HepG2 (cell line): Measurements from ENCODE around the gene SRPK3. TPM values are rescaled to one million over a fixed set of nuclear protein-coding genes. Genes with fewer than 3 reads are reported as not detected.

Experiments used
- GATAD2A ChIP-seq: IDR thresholded peaks from 2 replicates; pipeline ENCODE4 v1.6.1; 2016
- HIC2 ChIP-seq: sonication (generic); formaldehyde crosslinking; IDR thresholded peaks from 2 replicates; pipeline ENCODE4 v1.9.0; 2022; ENCODE audit warnings: low read depth, missing genetic modification reagents
- HOXD1 ChIP-seq: sonication (generic); formaldehyde crosslinking; IDR thresholded peaks from 2 replicates; pipeline ENCODE4 v1.5.0; 2020; ENCODE audit warnings: missing genetic modification reagents
- KDM2A ChIP-seq: sonication (generic); formaldehyde crosslinking; IDR thresholded peaks from 2 replicates; pipeline ENCODE4 v1.4.0; 2020; ENCODE audit warnings: low read depth, missing genetic modification reagents, borderline replicate concordance
- NRL ChIP-seq: sonication (generic); formaldehyde crosslinking; IDR thresholded peaks from 2 replicates; pipeline ENCODE4 v1.5.0; 2020; ENCODE audit warnings: missing genetic modification reagents, mild to moderate bottlenecking, moderate library complexity, borderline replicate concordance
- SALL1 ChIP-seq: sonication (generic); formaldehyde crosslinking; IDR thresholded peaks from 2 replicates; pipeline ENCODE4 v1.8.0; 2022; ENCODE audit warnings: mild to moderate bottlenecking, missing genetic modification reagents
- SP1 ChIP-seq, 2 experiments: fragments of 450-650 bp in 1 of 2; sonication (generic) in 1 of 2; formaldehyde crosslinking in 1 of 2; IDR thresholded peaks; 2 replicates each; pipeline versions ENCODE4 v1.4.0 to v1.6.1; 2016 to 2020; ENCODE audit warnings: missing genetic modification reagents in 1 of 2
- UBTF ChIP-seq: sonication (generic); formaldehyde crosslinking; IDR thresholded peaks from 2 replicates; pipeline ENCODE4 v1.4.0; 2020; ENCODE audit warnings: mild to moderate bottlenecking, missing genetic modification reagents
- ZEB1 ChIP-seq: IDR thresholded peaks from 2 replicates; pipeline ENCODE4 v1.6.1; 2012; ENCODE audit warnings: mild to moderate bottlenecking, low read depth, inconsistent platforms; ENCODE audit not compliant: insufficient replicate concordance
- ZNF17 ChIP-seq: sonication (generic); formaldehyde crosslinking; IDR thresholded peaks from 2 replicates; pipeline ENCODE4 v1.5.0; 2020; ENCODE audit warnings: mild to moderate bottlenecking, missing genetic modification reagents
- ZNF235 ChIP-seq: sonication (generic); formaldehyde crosslinking; IDR thresholded peaks from 2 replicates; pipeline ENCODE4 v1.8.1; 2023; ENCODE audit warnings: mild to moderate bottlenecking, missing genetic modification reagents, borderline replicate concordance
- polyA plus RNA-seq, 8 experiments: library from polyadenylated mRNA; depleted of rRNA in 3 of 8; stranded (reverse) in 7 of 8; unstranded in 1 of 8; fragments of >200 nt; fragmentation: Illumina TruSeq in 4 of 8; extraction: Trizol in 4 of 8; gene quantifications; 2 replicates each; pipeline versions ENCODE4 v1.2.1 to v1.2.3, GENCODE V29; 2011 to 2016; ENCODE audit warnings: low read depth in 4 of 8, missing spikeins in 1 of 8, mixed read lengths in 1 of 8; ENCODE audit not compliant: insufficient read depth in 1 of 8
- total RNA-seq, 5 experiments: library from RNA; depleted of rRNA; stranded (reverse); fragments of >200 nt; fragmentation: Illumina TruSeq; extraction: Trizol; gene quantifications; 2 replicates each; pipeline ENCODE4 v1.2.3, GENCODE V29; 2016; ENCODE audit warnings: low read depth in 1 of 5
- TF ChIP-seq, protein P1 (sequence below): IDR thresholded peaks from 2 replicates; pipeline ENCODE4 v1.6.1; 2018; ENCODE audit warnings: missing genetic modification reagents, mild to moderate bottlenecking, missing compliant biosample characterization
- TF ChIP-seq, protein P2 (sequence below): sonication (generic); formaldehyde crosslinking; IDR thresholded peaks from 2 replicates; pipeline ENCODE4 v1.4.0; 2020; ENCODE audit warnings: missing genetic modification reagents
- TF ChIP-seq, protein P3 (sequence below): sonication (generic); formaldehyde crosslinking; IDR thresholded peaks from 2 replicates; pipeline ENCODE4 v1.5.0; 2020; ENCODE audit warnings: mild to moderate bottlenecking, missing genetic modification reagents, borderline replicate concordance
- TF ChIP-seq, protein P4 (sequence below): IDR thresholded peaks from 2 replicates; pipeline ENCODE4 v1.6.1; 2016; ENCODE audit warnings: low read depth, borderline replicate concordance

The SRPK3 gene
- total and polyA plus RNA-seq, 2 of the 13 experiments (the other 11 are each of a cell fraction or from before 2014, with no cell fraction given): 0.22 to 0.30 TPM

DNA sequence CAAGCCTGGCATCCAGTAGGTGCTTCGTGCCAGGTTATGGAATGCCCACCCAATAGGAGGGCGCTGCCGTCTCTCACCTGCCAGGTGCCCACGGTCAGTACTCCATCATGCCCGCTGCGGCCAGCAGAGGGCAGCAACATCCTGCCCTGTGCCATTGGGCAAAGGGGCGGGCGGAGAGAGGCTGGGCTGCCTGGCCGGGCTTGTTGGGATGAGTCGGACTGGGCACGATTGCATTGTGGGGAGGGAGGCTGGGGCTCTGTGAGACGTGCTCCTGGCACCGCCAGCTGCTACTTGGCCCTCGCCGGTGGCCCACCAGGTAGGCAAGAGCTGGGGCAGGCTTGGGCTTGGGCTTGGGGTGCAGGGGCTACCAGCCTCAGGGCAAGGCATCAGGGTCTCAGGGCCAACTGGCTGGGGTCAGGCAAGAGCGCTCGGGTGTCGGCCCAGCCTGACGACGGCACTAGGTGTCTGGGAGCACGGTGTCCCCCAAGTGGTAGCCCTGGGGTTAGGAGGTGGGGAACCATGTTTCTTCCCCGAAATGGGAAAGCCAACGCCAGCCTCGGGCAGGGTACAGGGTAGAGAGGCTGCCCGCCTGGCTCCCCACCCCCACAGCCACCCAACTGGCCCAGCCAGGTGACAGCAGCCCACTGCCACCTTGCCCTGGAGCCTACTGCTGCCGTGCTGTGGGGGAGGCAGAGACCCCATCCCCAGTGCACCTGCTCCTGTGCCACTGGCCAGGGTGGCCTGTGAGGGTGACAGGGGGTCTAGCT, 16.7 kb upstream of the SRPK3 start, which contains the start of gene PLXNB3 (continued):
- TF ChIP-seq, protein P1, sequence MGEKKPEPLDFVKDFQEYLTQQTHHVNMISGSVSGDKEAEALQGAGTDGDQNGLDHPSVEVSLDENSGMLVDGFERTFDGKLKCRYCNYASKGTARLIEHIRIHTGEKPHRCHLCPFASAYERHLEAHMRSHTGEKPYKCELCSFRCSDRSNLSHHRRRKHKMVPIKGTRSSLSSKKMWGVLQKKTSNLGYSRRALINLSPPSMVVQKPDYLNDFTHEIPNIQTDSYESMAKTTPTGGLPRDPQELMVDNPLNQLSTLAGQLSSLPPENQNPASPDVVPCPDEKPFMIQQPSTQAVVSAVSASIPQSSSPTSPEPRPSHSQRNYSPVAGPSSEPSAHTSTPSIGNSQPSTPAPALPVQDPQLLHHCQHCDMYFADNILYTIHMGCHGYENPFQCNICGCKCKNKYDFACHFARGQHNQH: 0 out of 2 replicates have a peak, but pooled peaks have one; percentile 37
- TF ChIP-seq NRL (CRISPR knock-in tag) (0 out of 2 replicates have a peak, but pooled peaks have one; percentile 46), HOXD1 (no peak), KDM2A (peak; percentile 65; the same call in 1 of the 2 replicates), HIC2 (CRISPR knock-in tag) (peak; percentile 96), SP1 (IDR thresholded peaks at IDR 0.05) (no peak), SP1 (CRISPR knock-in tag; IDR thresholded peaks at IDR 0.05) (peak; percentile 62), SALL1 (CRISPR knock-in tag) (0 out of 2 replicates have a peak, but pooled peaks have one; percentile 0), ZNF235 (CRISPR knock-in tag) (0 out of 2 replicates have a peak, but pooled peaks have one; percentile 18), ZEB1 (peak; percentile 50), GATAD2A (peak; percentile 54), ZNF17 (CRISPR knock-in tag) (no peak), UBTF (CRISPR knock-in tag) (peak; percentile 48)
- TF ChIP-seq, protein P2, sequence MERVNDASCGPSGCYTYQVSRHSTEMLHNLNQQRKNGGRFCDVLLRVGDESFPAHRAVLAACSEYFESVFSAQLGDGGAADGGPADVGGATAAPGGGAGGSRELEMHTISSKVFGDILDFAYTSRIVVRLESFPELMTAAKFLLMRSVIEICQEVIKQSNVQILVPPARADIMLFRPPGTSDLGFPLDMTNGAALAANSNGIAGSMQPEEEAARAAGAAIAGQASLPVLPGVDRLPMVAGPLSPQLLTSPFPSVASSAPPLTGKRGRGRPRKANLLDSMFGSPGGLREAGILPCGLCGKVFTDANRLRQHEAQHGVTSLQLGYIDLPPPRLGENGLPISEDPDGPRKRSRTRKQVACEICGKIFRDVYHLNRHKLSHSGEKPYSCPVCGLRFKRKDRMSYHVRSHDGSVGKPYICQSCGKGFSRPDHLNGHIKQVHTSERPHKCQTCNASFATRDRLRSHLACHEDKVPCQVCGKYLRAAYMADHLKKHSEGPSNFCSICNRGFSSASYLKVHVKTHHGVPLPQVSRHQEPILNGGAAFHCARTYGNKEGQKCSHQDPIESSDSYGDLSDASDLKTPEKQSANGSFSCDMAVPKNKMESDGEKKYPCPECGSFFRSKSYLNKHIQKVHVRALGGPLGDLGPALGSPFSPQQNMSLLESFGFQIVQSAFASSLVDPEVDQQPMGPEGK: peak; percentile 48
- TF ChIP-seq, protein P3, sequence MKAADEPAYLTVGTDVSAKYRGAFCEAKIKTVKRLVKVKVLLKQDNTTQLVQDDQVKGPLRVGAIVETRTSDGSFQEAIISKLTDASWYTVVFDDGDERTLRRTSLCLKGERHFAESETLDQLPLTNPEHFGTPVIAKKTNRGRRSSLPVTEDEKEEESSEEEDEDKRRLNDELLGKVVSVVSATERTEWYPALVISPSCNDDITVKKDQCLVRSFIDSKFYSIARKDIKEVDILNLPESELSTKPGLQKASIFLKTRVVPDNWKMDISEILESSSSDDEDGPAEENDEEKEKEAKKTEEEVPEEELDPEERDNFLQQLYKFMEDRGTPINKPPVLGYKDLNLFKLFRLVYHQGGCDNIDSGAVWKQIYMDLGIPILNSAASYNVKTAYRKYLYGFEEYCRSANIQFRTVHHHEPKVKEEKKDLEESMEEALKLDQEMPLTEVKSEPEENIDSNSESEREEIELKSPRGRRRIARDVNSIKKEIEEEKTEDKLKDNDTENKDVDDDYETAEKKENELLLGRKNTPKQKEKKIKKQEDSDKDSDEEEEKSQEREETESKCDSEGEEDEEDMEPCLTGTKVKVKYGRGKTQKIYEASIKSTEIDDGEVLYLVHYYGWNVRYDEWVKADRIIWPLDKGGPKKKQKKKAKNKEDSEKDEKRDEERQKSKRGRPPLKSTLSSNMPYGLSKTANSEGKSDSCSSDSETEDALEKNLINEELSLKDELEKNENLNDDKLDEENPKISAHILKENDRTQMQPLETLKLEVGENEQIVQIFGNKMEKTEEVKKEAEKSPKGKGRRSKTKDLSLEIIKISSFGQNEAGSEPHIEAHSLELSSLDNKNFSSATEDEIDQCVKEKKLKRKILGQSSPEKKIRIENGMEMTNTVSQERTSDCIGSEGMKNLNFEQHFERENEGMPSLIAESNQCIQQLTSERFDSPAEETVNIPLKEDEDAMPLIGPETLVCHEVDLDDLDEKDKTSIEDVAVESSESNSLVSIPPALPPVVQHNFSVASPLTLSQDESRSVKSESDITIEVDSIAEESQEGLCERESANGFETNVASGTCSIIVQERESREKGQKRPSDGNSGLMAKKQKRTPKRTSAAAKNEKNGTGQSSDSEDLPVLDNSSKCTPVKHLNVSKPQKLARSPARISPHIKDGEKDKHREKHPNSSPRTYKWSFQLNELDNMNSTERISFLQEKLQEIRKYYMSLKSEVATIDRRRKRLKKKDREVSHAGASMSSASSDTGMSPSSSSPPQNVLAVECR (CRISPR knock-in tag): peak; percentile 35; the same call in 1 of the 2 replicates
- TF ChIP-seq, protein P4, sequence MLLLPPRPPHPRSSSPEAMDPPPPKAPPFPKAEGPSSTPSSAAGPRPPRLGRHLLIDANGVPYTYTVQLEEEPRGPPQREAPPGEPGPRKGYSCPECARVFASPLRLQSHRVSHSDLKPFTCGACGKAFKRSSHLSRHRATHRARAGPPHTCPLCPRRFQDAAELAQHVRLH (CRISPR knock-in tag): 0 out of 2 replicates have a peak, but pooled peaks have one; percentile 28
